ENCODE measurements around the gene PPIA.
"Not testable (repeated sequence)": the region's sequence is repeated elsewhere in the genome, so short reads cannot be mapped to it uniquely, and the experiment has no call there.

The PPIA gene

DNA sequence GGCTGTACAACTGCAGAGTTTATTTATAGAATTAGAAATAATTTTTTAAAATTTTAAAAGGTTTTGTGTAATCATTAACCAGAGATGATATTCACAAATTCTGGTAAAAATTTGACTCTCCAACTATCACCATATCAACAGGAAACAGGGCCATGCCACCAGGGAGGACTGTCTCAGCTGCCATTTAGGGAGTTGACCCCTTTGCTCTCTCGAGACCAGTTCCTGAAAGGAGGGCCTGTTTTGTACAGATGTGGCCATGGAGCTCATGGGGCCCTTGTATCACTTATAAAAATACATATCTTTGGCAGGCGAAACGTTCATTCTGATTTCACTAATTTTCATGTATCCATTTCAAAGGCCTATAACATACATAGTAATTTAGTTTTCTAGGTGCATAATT is 31.1 kb downstream of the PPIA start:
- DNase-seq (ENCODE audit: low read depth in 2 of 2) = no peak

DNA sequence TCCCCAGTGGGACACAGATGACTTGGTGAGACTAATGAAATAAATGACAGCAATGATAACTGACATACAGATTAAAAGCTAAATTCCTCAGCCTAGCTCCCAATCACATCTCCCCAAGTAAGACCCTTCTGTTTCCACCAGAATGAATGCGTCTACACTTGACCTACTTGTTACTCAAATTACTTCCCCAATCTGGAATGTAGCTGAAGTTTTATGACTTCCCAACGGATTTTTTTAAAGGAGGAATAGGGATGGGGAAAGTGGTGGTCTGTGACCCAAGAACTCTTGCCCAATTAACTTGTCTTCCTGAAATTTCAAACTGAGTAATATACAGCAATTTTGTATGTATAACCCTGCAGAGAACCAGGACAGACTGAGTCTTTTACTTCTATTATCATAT is 42.3 kb downstream of the PPIA start:
- DNase-seq (ENCODE audit: low read depth in 2 of 2) = no peak

DNA sequence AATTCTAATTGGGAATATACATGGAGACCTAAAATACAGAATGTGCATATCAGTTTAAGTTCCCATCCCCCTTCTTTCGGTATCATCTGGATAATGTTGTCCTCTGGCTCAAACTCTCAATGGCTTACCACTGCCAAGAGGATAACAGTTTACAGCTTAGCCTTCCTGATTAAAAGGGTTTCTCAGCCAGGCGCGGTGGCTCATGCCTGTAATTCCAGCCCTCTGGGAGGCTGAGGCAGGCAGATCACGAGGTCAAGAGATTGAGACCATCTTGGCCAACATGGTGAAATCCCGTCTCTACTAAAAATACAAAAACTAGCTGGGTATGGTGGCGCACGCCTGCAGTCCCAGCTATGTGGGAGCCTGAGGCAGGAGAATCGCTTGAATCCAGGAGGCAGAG is 46.2 kb downstream of the PPIA start:
- DNase-seq (ENCODE audit: low read depth in 2 of 2) = not testable (repeated sequence)

DNA sequence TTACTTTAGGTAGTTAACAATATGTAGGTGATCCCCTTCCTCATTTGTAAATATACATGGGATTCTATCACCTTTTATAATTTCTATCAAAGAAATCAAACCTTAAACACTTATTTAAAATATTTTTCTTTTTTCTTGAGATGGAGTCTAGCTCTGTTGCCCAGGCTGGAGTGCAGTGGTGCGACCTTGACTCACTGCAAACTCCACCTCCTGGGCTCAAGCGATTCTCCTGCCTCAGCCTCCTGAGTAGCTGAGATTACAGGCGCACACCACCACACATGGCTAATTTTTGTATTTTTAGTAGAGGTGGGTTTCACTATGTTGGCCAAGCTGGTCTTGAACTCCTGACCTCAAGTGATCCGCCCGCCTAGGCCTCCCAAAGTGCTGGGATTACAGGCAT is 47.0 kb downstream of the PPIA start:
- not testable (repeated sequence) for DNase-seq (ENCODE audit: low read depth in 2 of 2)

DNA sequence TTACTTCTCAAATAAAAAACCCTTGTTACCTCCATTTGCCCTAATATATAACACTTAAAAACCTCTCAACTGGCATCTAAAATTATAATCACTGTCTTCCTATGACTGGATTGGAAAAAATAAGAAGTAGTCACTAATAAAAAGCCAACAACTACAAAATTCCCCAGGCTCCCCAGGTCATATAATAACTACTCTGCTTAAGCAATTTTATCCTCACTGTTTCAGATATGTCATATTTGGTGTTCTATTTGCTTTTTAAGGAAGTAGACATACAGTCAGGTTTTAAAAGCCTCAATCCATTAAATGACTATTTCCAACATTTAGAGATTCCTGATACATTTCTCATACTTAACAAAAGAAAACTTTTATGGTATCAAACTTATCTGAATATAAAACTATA is 49.0 kb downstream of the PPIA start:
- no peak for DNase-seq (ENCODE audit: low read depth in 2 of 2)

DNA sequence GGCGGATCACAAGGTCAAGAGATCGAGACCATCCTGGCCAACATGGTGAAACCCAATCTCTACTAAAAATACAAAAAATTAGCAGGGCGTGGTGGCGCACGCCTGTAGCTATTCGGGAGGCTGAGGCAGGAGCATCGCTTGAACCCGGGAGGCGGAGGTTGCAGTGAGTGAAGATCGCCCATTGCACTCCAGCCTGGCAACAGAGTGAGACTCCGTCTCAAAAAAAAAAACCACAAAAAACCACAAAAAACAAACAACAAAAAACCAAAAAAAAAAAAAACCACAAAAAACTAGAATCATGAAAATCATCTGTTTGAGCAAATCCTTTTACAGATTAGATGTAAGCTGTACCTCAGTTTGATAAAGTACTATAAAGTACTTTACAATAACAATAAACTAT is 49.9 kb downstream of the PPIA start:
- not testable (repeated sequence) for DNase-seq (ENCODE audit: low read depth in 2 of 2)

DNA sequence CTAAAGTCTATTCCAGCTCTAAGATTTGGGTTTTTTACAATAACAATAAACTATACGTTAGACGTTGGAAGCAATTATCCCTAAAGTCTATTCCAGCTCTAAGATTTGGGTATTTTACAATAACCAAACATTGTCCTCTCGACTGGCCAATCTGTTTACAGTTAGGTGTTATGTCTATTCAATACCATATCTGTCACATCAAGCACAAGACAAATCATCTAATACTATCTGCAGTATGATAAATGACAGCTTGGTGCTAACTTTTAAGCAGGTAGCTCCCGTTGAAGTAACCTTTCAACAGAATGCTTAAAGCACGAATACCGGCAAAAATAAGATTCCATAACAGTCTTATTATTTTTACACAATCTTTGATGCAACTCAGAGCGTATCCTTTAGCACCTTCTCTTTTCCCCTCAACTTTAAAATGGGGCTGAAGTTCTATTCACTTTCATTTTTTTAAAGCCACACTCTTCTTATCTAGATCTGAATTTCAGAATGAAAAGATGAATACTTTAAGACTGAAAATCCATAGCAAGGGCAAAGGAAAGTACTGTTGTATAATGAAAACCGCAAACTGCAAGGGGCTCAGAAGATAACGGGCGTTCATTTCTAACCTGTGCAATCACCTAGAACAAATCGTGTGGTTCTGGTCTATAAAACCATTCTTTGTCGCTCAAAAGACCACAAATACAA is 50.5 kb downstream of the PPIA start:
- DNase-seq (ENCODE audit: low read depth in 2 of 2) = no peak

DNA sequence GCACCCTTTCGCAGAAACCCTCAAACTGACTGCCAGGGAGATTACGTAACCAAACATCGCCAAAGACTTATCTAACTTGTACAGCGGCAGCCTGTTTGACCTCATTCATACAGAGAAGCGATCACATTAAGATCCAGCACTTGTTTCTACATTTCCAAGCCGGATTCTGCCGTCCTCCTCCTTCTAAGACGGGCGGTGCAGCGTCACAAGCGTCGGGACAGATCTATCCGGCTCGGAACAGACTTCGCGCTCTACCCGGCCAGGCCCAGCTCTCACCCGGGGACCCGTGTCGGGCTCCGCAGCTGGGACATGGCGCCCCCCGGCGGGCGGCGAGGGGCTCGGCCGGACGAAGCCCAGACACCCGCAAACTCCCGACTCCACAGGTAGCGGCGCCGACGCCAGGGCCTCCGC is 51.0 kb downstream of the PPIA start:
- peak; percentile 60 to 80 for DNase-seq (ENCODE audit: low read depth in 2 of 2)

DNA sequence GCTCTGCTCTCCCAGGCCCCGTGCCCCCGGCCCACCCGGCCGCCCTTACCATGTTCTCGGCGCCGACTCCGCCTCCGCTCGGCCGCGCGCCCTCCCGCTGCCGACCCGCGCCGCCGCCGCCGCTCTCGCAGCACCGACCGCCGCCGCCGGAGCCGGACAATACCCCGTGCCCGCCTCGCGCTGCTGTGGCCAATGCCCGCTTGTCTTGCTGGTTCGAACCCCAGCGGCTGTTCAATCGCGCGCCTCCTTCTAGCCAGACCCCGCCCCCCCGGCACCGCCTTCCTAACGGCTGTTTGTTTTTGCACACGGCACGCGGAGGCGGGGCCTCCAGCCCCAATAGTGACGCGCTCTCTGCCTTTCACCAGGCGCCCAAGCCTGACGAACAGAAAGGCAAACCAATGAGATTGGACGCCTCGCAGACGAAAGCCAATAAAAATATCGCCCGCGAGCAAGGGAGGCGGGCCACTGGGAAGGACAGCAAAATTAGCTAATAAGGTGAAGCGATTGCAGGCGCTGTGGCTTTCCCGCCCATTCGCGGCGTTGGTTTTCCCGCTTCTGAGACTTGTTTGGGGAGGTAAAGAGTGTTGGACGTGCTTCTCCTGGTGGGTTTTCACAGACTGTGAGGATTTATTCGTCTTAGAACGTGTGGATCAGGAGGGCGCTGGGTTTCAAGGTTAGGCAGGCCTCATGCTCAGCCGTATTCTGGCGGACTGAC is 51.6 kb downstream of the PPIA start, which contains the start of gene H2AZ2:
TSS of gene H2AZ2 (minus strand) at position 168 of the 715 bp plus-strand sequence. CDS start at position 52, 116 bp downstream.
- DNase-seq (ENCODE audit: low read depth in 2 of 2) = peak; percentile 99 to 100

DNA sequence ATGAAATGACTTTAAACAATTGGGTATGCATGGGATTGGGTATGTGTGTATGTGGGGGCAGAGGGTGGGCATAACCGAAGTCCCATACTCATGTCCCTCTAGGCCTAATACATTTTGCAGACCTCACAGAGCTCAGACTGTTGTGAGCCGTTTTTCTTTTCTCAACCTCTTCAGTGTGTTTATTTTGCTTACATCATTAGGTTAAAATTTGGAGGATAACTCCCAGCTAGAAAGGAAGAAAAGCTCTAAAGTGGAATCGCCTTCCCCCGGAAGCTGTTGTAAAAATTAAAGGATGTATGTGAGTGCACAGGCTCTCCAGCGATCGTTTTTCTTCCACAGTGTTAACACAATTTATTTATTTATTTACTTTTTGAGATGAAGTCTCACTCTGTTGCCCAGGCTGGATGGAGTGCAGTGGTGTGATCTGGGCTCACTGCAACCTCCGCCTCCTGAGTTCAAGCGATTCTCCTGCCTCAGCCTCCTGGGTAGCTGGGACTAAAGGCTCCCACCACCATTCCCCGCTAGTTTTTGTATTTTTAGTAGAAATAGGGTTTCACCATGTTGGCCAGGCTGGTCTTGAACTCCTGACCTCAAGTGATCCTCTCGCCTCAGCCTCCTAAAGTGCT is 52.9 kb downstream of the PPIA start:
- no peak for DNase-seq (ENCODE audit: low read depth in 2 of 2)

DNA sequence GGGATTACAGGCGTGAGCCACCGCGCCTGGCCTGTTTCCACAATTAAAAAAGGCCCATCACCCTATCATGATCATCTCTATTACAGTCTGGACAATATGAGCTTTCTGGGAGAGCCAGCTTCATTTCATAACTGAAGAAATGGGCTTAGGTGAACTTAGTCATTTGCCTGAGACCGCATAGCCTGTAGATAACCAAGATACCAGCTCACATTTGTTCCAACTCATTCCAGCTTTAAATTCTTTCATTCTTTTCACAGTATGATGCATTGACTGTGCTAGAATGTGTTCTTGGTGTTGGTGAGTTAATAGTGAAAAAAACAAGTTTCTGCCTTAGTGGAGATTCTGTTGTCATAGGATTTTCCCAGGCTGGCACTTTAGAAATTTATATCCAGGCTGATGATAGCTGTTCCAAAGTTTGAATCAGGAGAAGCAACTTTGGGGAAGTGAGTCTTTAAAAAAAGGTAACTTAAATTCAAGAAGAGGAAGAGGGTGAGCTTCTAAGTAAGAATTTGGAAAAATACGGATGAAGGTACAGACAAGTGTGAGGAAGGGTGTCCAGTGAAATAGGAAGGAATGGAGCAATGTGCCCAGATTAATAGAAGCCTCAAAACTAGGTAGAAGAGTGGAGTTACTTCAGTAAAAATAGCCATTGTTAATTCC is 53.5 kb downstream of the PPIA start:
- no peak for DNase-seq (ENCODE audit: low read depth in 2 of 2)

DNA sequence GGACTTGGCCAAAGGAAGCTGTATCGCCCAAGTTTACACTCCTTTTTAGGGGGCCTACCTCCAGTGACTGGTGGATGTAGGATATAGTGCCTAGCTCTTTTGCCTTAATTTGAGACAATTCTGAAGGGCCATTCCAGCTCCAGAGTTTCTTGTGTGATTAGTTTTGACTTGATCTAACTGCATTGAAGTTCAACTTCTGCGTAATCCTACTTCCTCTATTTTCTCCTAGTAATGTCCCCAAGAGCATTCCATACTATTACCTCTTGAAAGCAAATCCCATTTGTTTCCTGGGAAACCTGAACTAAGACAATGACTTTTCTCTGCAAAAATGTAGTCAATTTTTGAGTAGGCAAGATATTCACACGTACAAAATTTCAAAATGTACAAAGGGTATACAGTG is 56.1 kb downstream of the PPIA start:
- DNase-seq (ENCODE audit: low read depth in 2 of 2) = no peak

Measured in stimulated activated CD8-positive, alpha-beta memory T cell treated with anti-CD3 and anti-CD28 coated beads, Interleukin-7, amount 100 ng/mL, for 4 hours (primary cell).